HL-60/S4 treated with phorbol 12-myristate 13-acetate at 8.2 ng/mL for 4 days and 3 days (cell line): Measurements from ENCODE around the gene TP53TG3D.
"Not testable (repeated sequence)": the region's sequence is repeated elsewhere in the genome, so short reads cannot be mapped to it uniquely, and the experiment has no call there.

ENCODE experiments used
- in situ Hi-C: fragments of 300-500 bp; cut with MboI; formaldehyde crosslinking; loops from 2 replicates; pipeline ENCODE4 v1.15.0; 2022; ENCODE audit warnings: low sequenced_read_pairs

Gene TP53TG3D

GRCh38 chr16:32252986-32253385 is at the start of gene TP53TG3D:
TSS of gene TP53TG3D (plus strand) at chr16:32253286. CDS start at chr16:32253354, 68 bp downstream.
- in situ Hi-C loops, result not testable (repeated sequence)

GRCh38 chr16:32253507-32253906 is 421 bp downstream of the TP53TG3D start:
- in situ Hi-C loops, result not testable (repeated sequence)

- in situ Hi-C loops, result not testable (repeated sequence)
These were observed 8.4 kb downstream of the TP53TG3D start for GRCh38 chr16:32261526-32261925.

DNA sequence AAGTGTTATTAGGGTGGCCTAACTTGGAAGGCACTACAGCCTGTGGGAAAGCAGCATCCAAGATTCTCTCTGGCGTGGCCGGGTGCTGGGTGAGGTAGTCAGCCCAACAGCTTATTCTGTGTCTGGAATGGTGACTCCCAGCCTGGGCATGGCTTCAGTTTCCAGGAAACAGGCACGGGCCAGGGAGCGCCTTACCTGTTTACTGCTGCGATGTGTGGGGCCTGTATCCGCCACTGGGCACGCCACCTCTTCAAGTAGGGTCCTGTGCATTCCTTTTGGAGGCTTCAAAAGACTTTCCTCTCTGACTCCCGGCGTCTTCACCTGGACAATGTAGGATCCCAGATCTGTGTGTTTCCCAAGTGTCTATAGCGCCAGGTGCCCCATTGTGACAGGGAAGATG is 10.5 kb downstream of the TP53TG3D start:
- in situ Hi-C loops, result not testable (repeated sequence)

- in situ Hi-C loops, result not testable (repeated sequence)
These were observed 28.8 kb downstream of the TP53TG3D start for GRCh38 chr16:32281910-32282309.

- in situ Hi-C loops, result not testable (repeated sequence)
These were observed 29.9 kb downstream of the TP53TG3D start for GRCh38 chr16:32283024-32283423.

- in situ Hi-C loops, result not testable (repeated sequence)
These were observed 30.9 kb downstream of the TP53TG3D start for GRCh38 chr16:32283917-32284495.

DNA sequence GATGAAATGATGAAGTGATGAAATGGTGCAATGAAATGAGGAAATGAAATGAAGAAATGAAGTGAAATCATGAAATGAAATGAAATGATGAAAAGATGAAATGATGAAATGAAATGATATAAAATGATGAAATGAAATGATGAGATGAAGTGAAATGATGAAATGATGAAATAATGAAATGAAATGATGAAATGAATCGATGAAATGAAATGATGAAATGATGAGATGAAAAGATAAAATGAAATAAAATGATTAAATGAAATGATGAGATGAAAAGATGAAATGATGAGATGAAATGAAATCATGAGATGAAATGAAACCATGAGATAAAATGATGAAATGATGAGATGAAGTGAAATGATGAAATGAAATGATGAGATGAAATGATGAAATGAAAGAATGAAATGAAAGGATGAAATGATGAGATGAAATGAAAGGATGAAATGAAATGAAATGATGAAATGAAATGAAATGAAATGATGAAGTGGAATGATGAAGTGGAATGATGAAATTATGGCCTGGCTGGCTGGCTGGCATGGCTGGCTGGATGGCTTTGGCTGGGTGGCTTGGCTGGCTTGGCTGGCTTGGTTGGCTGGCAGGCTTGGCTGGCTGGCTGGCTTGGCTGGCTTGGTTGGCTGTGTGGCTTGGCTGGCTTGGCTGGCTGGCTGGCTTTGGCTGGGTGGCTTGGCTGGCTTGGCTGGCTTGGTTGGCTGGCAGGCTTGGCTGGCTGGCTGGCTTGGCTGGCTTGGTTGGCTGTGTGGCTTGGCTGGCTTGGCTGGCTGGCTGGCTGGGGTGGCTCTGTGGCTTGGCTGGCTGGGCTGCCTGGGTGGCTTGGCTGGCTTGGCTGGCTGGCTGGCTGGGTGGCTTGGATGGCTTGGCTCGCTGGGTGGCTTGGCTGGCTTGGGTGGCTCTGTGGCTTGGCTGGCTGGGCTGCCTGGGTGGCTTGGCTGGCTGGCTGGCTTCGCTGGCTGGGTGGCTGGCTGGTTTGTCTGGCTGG is 32.0 kb downstream of the TP53TG3D start:
- in situ Hi-C loops, result not testable (repeated sequence)

DNA sequence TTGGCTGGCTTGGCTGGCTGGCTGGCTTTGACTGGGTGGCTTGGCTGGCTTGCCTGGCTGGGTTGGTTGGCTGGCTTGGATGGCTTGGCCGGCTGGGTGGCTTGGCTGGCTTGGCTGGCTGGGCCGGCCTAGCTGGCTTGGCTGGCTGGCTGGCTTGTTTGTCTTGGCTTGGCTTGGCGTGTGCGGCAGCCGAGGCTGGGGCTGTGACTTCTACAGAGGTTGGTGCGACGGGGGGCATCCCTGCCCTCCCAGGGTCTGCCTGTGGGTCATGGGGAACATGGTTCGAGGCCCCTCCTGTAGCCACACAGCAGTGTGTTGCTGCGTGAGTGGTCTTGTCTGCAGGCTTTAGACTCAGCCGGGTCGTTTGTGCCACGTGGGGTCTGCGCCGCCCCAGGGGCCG is 33.1 kb downstream of the TP53TG3D start:
- in situ Hi-C loops, result not testable (repeated sequence)

DNA sequence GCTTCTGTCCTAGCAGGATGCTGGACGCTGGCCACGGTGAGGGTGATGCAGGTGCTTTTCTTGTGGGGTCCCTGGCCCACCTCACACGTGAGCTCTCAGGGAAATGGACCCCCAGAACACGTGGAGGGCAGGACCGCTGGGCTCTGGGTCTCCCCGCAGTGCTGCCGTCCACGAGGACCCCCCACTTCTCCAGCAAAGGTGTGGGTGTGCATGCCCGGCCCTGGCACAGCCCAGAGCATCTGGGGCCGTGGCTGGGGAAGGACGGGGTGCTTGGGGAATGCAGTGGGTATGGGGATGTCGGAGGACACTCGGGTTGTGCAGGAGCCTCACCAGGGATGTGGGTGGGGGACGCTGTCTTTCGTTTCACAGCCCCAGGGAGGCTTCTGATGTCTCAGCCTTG is 34.7 kb downstream of the TP53TG3D start:
- in situ Hi-C loops, result not testable (repeated sequence)

- in situ Hi-C loops, result not testable (repeated sequence)
These were observed 36.1 kb downstream of the TP53TG3D start for GRCh38 chr16:32289197-32289596.

- in situ Hi-C loops, result not testable (repeated sequence)
These were observed 49.7 kb downstream of the TP53TG3D start for GRCh38 chr16:32302776-32303175.
